ENCODE measurements around the gene GRPEL2. TPM values are rescaled to one million over a fixed set of nuclear protein-coding genes. Genes with fewer than 3 reads are reported as not detected.
A peak's percentile ranks its signal among the peaks of the same experiment; 100 is the strongest.

The GRPEL2 gene
- total and polyA plus RNA-seq, 4 experiments from 2014 or later = 6.9 to 41.9 (median 23.2) TPM

DNA sequence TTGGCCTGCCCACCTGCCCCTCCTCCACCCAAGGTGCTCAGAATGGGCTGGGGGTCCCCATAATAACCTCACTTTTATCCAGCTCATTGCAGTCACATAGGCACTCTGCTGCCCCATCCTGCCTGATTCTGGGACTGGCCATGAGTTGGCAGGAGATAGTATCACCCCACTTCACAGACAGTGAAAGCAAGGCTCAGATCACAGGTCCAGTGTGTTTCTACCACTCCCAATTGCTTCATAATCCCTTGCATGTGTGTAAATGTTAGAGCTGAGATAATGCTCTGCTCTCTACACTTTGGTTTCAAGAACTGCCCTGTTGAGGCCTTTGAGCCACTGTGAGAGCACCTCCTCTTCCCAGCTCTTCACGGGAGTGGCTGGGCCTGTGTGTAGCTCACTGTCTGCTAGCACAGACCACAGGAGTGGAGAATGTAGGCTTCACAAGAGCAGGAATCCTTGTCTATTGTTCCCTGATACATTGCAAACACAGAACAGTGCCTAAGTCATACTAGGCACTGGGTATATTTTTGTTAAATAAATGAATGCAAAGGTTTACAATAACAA is 20.9 kb downstream of the GRPEL2 start:
- Histone ChIP-seq H3K27ac (ENCODE audit: low read depth, low read length) (no peak overlapping the region), H3K27me3 (ENCODE audit: insufficient read depth, low read length) (no peaks in the 10 kb centered on the region), H3K36me3 (ENCODE audit: insufficient read depth, low read length) (peaks cover 5% of the 10 kb centered on the region), H3K4me1 (ENCODE audit: insufficient read depth, low read length) (peaks cover 17% of the 10 kb centered on the region), H3K4me3 (ENCODE audit: low read length in 2 of 2) (no peak overlapping the region), H3K9me3 (ENCODE audit: control insufficient read depth in 1 of 2, low read length in 2 of 2) (no peaks in the 10 kb centered on the region)
- Mint-ChIP-seq H3K27me3 (no peaks in the 10 kb centered on the region), H3K36me3 (peaks cover 15 to 28% of the 10 kb centered on the region in 2 donors), H3K4me1 (peaks cover 11 to 29% (median 23%) of the 10 kb centered on the region in 4 donors), H3K4me3 (no peak overlapping the region), H3K9me3 (peaks cover 0 to 1% (median 0%) of the 10 kb centered on the region in 8 donors), H3K27ac (no peak overlapping the region)
- intact Hi-C loops (cut with micrococcal nuclease) = no loop called here
- no peak for DNase-seq
- POLR2A ChIA-PET (ENCODE audit: partially characterized antibody) = interaction anchor here (0.7 to 4.5 kb wide), 5 partner anchors 8 to 22 kb away, joined by 3 to 45 read pairs (median 6); partner anchors contain the start of genes GRPEL2 and PCYOX1L
- CTCF ChIA-PET (ENCODE audit: partially characterized antibody) = interaction anchor here (1.2 to 12.8 kb wide), 8 partner anchors 10 to 177 kb away, joined by 3 to 564 read pairs (median 12); partner anchors contain the start of genes GRPEL2 and PCYOX1L

DNA sequence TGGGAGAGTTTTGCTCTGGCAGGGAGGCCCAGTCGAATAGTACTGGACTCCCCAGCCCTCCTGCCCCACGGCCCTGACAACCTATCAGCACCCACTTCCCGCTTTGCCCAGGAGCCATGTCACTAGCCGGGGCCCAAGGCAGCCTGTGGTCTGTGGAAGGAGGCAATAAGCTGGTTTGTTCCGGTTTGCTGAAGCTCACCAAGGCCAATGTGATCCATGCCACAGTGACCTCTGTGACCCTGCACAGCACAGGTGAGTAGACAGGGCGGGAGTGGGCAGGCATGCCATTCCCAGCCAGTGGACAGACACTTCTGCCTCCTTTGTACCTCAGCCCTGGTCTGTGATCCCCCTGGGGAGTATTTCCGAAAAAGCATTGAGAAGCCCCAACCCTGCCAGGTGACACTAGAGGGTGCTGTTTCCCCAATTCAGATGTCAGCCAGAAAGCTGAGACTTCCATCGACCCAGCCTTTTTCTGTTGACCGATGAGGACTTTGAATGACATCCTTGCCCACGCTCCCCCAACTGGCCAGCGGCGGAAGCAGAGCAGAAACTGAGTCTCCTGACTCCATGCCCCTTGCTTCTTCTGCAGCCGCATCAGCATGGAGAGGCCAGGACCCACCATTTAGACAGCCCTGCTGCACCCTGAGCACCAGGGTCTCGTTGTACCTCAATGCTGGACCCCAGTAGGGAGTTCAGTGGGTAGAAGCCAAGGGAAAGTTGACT is 22.1 kb downstream of the GRPEL2 start:
- CTCF ChIA-PET (ENCODE audit: partially characterized antibody) = interaction anchor here (0.7 to 12.8 kb wide), 23 partner anchors 9 to 624 kb away, joined by 3 to 564 read pairs (median 6); partner anchors contain the start of genes GRPEL2, IL17B and PCYOX1L
- Mint-ChIP-seq H3K27me3 (no peaks in the 10 kb centered on the region), H3K4me1 (peaks cover 13 to 27% (median 25%) of the 10 kb centered on the region in 4 donors), H3K36me3 (peaks cover 15 to 28% of the 10 kb centered on the region in 2 donors), H3K9me3 (peaks cover 0 to 1% (median 0%) of the 10 kb centered on the region in 8 donors), H3K27ac (peak overlapping the region in 3 of 7 donors; percentile 28 to 62 (median 48)), H3K4me3 (no peak overlapping the region)
- H3K27ac ChIP-seq (ENCODE audit: low read depth, low read length) = no peak overlapping the region
- POLR2A ChIA-PET (ENCODE audit: partially characterized antibody) = interaction anchor here (0.8 to 4.5 kb wide), 10 partner anchors 10 to 208 kb away, joined by 3 to 45 read pairs (median 5); partner anchors contain the start of genes CSNK1A1, GRPEL2 and PCYOX1L
- no peaks in the 10 kb centered on the region for H3K27me3 ChIP-seq (ENCODE audit: insufficient read depth, low read length)
- H3K4me1 ChIP-seq (ENCODE audit: insufficient read depth, low read length) = peaks cover 12% of the 10 kb centered on the region
- H3K36me3 ChIP-seq (ENCODE audit: insufficient read depth, low read length) = peaks cover 5% of the 10 kb centered on the region
- no peaks in the 10 kb centered on the region for H3K9me3 ChIP-seq (ENCODE audit: control insufficient read depth in 1 of 2, low read length in 2 of 2)
- intact Hi-C loops (cut with micrococcal nuclease) = loop anchor here (1.0 kb wide), 1 partner anchor 50 kb away; no protein-coding TSS in a partner anchor
- H3K4me3 ChIP-seq (ENCODE audit: low read length in 2 of 2) = no peak overlapping the region
- peak in 4 of 5 donors; percentile 43 to 52 (median 48) for DNase-seq

DNA sequence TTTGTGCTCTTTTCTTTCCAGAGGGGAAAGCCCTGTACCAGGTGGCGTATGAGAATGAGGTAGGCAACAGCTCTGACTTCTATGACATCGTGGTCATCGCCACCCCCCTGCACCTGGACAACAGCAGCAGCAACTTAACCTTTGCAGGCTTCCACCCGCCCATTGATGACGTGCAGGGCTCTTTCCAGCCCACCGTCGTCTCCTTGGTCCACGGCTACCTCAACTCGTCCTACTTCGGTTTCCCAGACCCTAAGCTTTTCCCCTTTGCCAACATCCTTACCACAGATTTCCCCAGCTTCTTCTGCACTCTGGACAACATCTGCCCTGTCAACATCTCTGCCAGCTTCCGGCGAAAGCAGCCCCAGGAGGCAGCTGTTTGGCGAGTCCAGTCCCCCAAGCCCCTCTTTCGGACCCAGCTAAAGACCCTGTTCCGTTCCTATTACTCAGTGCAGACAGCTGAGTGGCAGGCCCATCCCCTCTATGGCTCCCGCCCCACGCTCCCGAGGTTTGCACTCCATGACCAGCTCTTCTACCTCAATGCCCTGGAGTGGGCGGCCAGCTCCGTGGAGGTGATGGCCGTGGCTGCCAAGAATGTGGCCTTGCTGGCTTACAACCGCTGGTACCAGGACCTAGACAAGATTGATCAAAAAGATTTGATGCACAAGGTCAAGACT is 22.8 kb downstream of the GRPEL2 start:
- Histone ChIP-seq H3K27me3 (ENCODE audit: insufficient read depth, low read length) (no peaks in the 10 kb centered on the region), H3K4me1 (ENCODE audit: insufficient read depth, low read length) (peaks cover 12% of the 10 kb centered on the region), H3K9me3 (ENCODE audit: control insufficient read depth in 1 of 2, low read length in 2 of 2) (no peaks in the 10 kb centered on the region), H3K27ac (ENCODE audit: low read depth, low read length) (no peak overlapping the region), H3K36me3 (ENCODE audit: insufficient read depth, low read length) (peaks cover 5% of the 10 kb centered on the region), H3K4me3 (ENCODE audit: low read length in 2 of 2) (no peak overlapping the region)
- H3K4me1 Mint-ChIP-seq = peaks cover 13 to 27% (median 25%) of the 10 kb centered on the region in 4 donors
- ChIA-PET CTCF (ENCODE audit: partially characterized antibody) (interaction anchor here (0.7 to 12.8 kb wide), 28 partner anchors 8 to 623 kb away, joined by 3 to 564 read pairs (median 5); partner anchors contain the start of genes CSNK1A1, GRPEL2, IL17B and PCYOX1L), POLR2A (ENCODE audit: partially characterized antibody) (interaction anchor here (0.8 to 4.5 kb wide), 9 partner anchors 10 to 207 kb away, joined by 3 to 45 read pairs (median 5); partner anchors contain the start of genes CSNK1A1, GRPEL2 and PCYOX1L)
- DNase-seq = no peak
- intact Hi-C loops (cut with micrococcal nuclease) = loop anchor here (1.0 kb wide), 1 partner anchor 51 kb away; no protein-coding TSS in a partner anchor
- peaks cover 15 to 23% of the 10 kb centered on the region in 2 donors for H3K36me3 Mint-ChIP-seq
- H3K27me3 Mint-ChIP-seq = no peaks in the 10 kb centered on the region
- H3K4me3 Mint-ChIP-seq = no peak overlapping the region
- peak overlapping the region in 1 of 7 donors; percentile 35 for H3K27ac Mint-ChIP-seq
- H3K9me3 Mint-ChIP-seq = peaks cover 0 to 1% (median 0%) of the 10 kb centered on the region in 8 donors

DNA sequence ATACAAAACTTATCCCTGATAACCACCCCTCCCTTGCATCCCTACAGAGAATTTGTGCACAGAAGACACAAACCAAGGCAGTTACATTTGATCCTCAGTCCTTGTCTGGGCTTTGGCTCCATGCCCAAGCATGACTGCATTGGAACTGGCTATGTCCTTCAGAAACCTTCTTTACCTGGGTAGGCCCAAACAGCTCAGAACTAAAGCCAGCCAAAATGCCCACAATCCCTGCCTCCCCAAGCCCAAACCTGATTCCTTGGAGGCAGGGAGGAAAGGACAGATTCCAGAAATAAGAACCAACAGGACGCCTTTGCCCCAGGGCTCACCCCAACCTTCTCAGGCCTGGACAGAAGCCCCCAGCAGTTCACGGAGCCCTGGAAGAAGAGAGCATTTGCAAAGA is 25.6 kb downstream of the GRPEL2 start:
- peaks cover 12% of the 10 kb centered on the region for H3K4me1 ChIP-seq (ENCODE audit: insufficient read depth, low read length)
- ChIA-PET POLR2A (ENCODE audit: partially characterized antibody) (interaction anchor here (0.9 to 1.5 kb wide), 6 partner anchors 15 to 69 kb away, joined by 3 to 9 read pairs (median 4); partner anchors contain the start of gene GRPEL2), CTCF (ENCODE audit: partially characterized antibody) (interaction anchor here (0.9 to 12.8 kb wide), 14 partner anchors 11 to 587 kb away, joined by 3 to 564 read pairs (median 4); partner anchors contain the start of genes GRPEL2 and PCYOX1L)
- no peaks in the 10 kb centered on the region for H3K36me3 ChIP-seq (ENCODE audit: insufficient read depth, low read length)
- DNase-seq = no peak
- intact Hi-C loops (cut with micrococcal nuclease) = loop anchor here (1.0 to 5.0 kb wide), 3 partner anchors 54 to 230 kb away; partner anchors contain the start of gene ABLIM3
- Mint-ChIP-seq H3K9me3 (peaks cover 0 to 1% (median 0%) of the 10 kb centered on the region in 8 donors), H3K36me3 (peaks cover 5 to 14% of the 10 kb centered on the region in 2 donors), H3K27me3 (no peaks in the 10 kb centered on the region), H3K4me1 (peaks cover 13 to 27% (median 19%) of the 10 kb centered on the region in 4 donors), H3K4me3 (no peak overlapping the region), H3K27ac (peak overlapping the region in 1 of 7 donors; percentile 63)
- H3K9me3 ChIP-seq (ENCODE audit: control insufficient read depth in 1 of 2, low read length in 2 of 2) = no peaks in the 10 kb centered on the region
- no peak overlapping the region for H3K27ac ChIP-seq (ENCODE audit: low read depth, low read length)
- H3K4me3 ChIP-seq (ENCODE audit: low read length in 2 of 2) = no peak overlapping the region
- H3K27me3 ChIP-seq (ENCODE audit: insufficient read depth, low read length) = no peaks in the 10 kb centered on the region

DNA sequence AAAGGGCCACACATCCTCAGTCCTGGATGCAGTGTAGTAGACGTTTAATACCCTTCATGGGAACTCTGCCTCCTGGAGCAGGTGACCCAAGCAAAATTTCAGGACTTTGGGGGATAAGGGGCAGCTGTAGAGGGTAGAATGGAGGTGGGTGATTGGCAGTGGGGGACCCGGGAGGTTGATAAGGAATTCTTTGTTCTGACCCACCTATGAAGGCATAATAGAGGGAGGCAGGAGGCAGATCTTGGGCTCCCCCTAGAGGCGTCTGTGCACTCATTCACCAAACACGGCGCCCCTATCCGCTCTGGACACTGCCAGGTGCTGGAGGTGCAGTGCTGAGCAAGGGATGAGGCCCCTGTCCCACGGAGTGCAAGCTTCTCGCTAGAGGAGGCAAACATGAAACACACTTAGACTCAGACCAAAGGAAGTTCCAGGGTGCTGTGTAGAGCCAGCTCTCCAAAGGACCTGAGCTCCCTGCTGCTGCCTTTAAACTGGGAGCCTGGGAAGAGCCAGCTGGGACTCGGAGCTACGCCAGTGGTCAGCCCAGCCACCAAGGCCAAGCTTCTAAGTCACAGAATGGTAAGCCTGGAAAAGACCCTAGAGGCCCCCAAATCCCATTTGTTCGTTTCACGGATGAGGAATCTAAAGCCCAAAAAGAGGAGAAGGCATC is 26.1 kb downstream of the GRPEL2 start:
- Histone ChIP-seq H3K36me3 (ENCODE audit: insufficient read depth, low read length) (no peaks in the 10 kb centered on the region), H3K9me3 (ENCODE audit: control insufficient read depth in 1 of 2, low read length in 2 of 2) (no peaks in the 10 kb centered on the region), H3K4me1 (ENCODE audit: insufficient read depth, low read length) (peaks cover 12% of the 10 kb centered on the region), H3K27me3 (ENCODE audit: insufficient read depth, low read length) (no peaks in the 10 kb centered on the region), H3K27ac (ENCODE audit: low read depth, low read length) (no peak overlapping the region), H3K4me3 (ENCODE audit: low read length in 2 of 2) (no peak overlapping the region)
- no peak overlapping the region for H3K4me3 Mint-ChIP-seq
- H3K9me3 Mint-ChIP-seq = peaks cover 0 to 1% (median 0%) of the 10 kb centered on the region in 8 donors
- ChIA-PET CTCF (ENCODE audit: partially characterized antibody) (interaction anchor here (0.6 to 12.8 kb wide), 26 partner anchors 10 to 587 kb away, joined by 3 to 564 read pairs (median 4); partner anchors contain the start of genes ABLIM3, GRPEL2 and PCYOX1L), POLR2A (ENCODE audit: partially characterized antibody) (interaction anchor here (0.9 to 1.5 kb wide), 8 partner anchors 11 to 69 kb away, joined by 3 to 9 read pairs (median 4); partner anchors contain the start of gene GRPEL2)
- H3K36me3 Mint-ChIP-seq = peaks cover 5 to 14% of the 10 kb centered on the region in 2 donors
- intact Hi-C loops (cut with micrococcal nuclease) = loop anchor here (1.0 to 5.0 kb wide), 3 partner anchors 54 to 231 kb away; partner anchors contain the start of gene ABLIM3
- H3K27me3 Mint-ChIP-seq = no peaks in the 10 kb centered on the region
- peak; percentile 63 to 67 (median 63) for DNase-seq
- peaks cover 13 to 27% (median 19%) of the 10 kb centered on the region in 4 donors for H3K4me1 Mint-ChIP-seq
- peak overlapping the region in 2 of 7 donors; percentile 5 to 63 for H3K27ac Mint-ChIP-seq
